D341Med (cell line): Measurements from ENCODE around the gene DNAH2.
"Not testable (repeated sequence)": the region's sequence is repeated elsewhere in the genome, so short reads cannot be mapped to it uniquely, and the experiment has no call there.

ENCODE experiments used
- DNase-seq: peaks from one replicate; pipeline ENCODE4 v3.0.0; 2012; ENCODE audit warnings: low spot score

The DNAH2 gene

GRCh38 chr17:7775051-7775450 lies 57.5 kb downstream of the DNAH2 start:
- no peak for DNase-seq

GRCh38 chr17:7777017-7777416 lies 59.5 kb downstream of the DNAH2 start:
- DNase-seq: no peak

- no peak for DNase-seq
Observed at GRCh38 chr17:7780736-7781135, 63.2 kb downstream of the DNAH2 start.

GRCh38 chr17:7781429-7781828 lies 63.9 kb downstream of the DNAH2 start:
- DNase-seq: no peak

GRCh38 chr17:7782240-7782639 lies 64.7 kb downstream of the DNAH2 start:
- no peak for DNase-seq

GRCh38 chr17:7786866-7787265 lies 69.3 kb downstream of the DNAH2 start:
- no peak for DNase-seq

- no peak for DNase-seq
Observed at GRCh38 chr17:7789131-7789530, 71.6 kb downstream of the DNAH2 start.

GRCh38 chr17:7790150-7790549 lies 72.6 kb downstream of the DNAH2 start:
- DNase-seq: no peak

- DNase-seq: no peak
Observed at GRCh38 chr17:7792611-7793010, 75.1 kb downstream of the DNAH2 start.

- no peak for DNase-seq
Observed at GRCh38 chr17:7794075-7794663, 76.6 kb downstream of the DNAH2 start.

GRCh38 chr17:7797976-7798375 lies 80.4 kb downstream of the DNAH2 start:
- no peak for DNase-seq

GRCh38 chr17:7798839-7799238 lies 81.3 kb downstream of the DNAH2 start:
- DNase-seq: no peak

GRCh38 chr17:7803981-7804380 lies 86.4 kb downstream of the DNAH2 start:
- no peak for DNase-seq

GRCh38 chr17:7806587-7806986 lies 89.0 kb downstream of the DNAH2 start:
- no peak for DNase-seq

- DNase-seq: no peak
Observed at GRCh38 chr17:7807206-7807605, 89.7 kb downstream of the DNAH2 start.

- DNase-seq: no peak
Observed at GRCh38 chr17:7809086-7809790, 91.7 kb downstream of the DNAH2 start.

- not testable (repeated sequence) for DNase-seq
Observed at GRCh38 chr17:7809791-7810343, 92.3 kb downstream of the DNAH2 start.

- DNase-seq: no peak
Observed at GRCh38 chr17:7811251-7811650, 93.7 kb downstream of the DNAH2 start.

- no peak for DNase-seq
Observed at GRCh38 chr17:7814969-7815368, 97.4 kb downstream of the DNAH2 start.

- DNase-seq: no peak
Observed at GRCh38 chr17:7816926-7817642, 99.5 kb downstream of the DNAH2 start.

GRCh38 chr17:7817643-7817964 lies 100.1 kb downstream of the DNAH2 start:
- no peak for DNase-seq

GRCh38 chr17:7818026-7818425 lies 100.5 kb downstream of the DNAH2 start:
- DNase-seq: no peak
